GM19035 (cell line): Measurements from ENCODE around the gene C4BPB.

Source experiments
- ATAC-seq: cut with Tn5 transposase; IDR thresholded peaks from one replicate; pipeline ENCODE4 v1.9.1; 2021; ENCODE audit not compliant: unreplicated experiment

C4BPB gene

GRCh38 chr1:207081088-207081487, 7.6 kb upstream of the C4BPB start:
- ATAC-seq = no peak

- ATAC-seq = no peak
Observed at GRCh38 chr1:207081806-207082205, 6.9 kb upstream of the C4BPB start.

- ATAC-seq = no peak
Observed at GRCh38 chr1:207084232-207084631, 4.4 kb upstream of the C4BPB start.

GRCh38 chr1:207084701-207085180, 3.9 kb upstream of the C4BPB start:
- peak; percentile 72 for ATAC-seq

- ATAC-seq = no peak
Observed at GRCh38 chr1:207085887-207086286, 2.8 kb upstream of the C4BPB start.

GRCh38 chr1:207088161-207088560, 499 bp upstream of the C4BPB start:
- no peak for ATAC-seq

- ATAC-seq = no peak
Observed at GRCh38 chr1:207089627-207090355, 1.1 kb downstream of the C4BPB start.

GRCh38 chr1:207091200-207091908, 2.7 kb downstream of the C4BPB start:
- ATAC-seq = no peak

GRCh38 chr1:207093944-207094343, 5.3 kb downstream of the C4BPB start:
- ATAC-seq = no peak

- peak; percentile 64 for ATAC-seq
Observed at GRCh38 chr1:207097871-207098324, 9.2 kb downstream of the C4BPB start.

GRCh38 chr1:207101720-207102119, 13.1 kb downstream of the C4BPB start:
- ATAC-seq = no peak

- no peak for ATAC-seq
Observed at GRCh38 chr1:207102146-207102545, 13.5 kb downstream of the C4BPB start.

- no peak for ATAC-seq
Observed at GRCh38 chr1:207102659-207103058, 14.0 kb downstream of the C4BPB start.

GRCh38 chr1:207103892-207104373, 15.3 kb downstream of the C4BPB start, which contains the start of gene C4BPA:
Gene C4BPA, plus strand, starts transcription at chr1:207104233. Its CDS starts 8,793 bp downstream, at chr1:207113026.
- no peak for ATAC-seq

- ATAC-seq = no peak
Observed at GRCh38 chr1:207109004-207109403, 20.3 kb downstream of the C4BPB start.

GRCh38 chr1:207112616-207113296, 24.1 kb downstream of the C4BPB start:
- ATAC-seq = no peak

GRCh38 chr1:207115269-207115668, 26.6 kb downstream of the C4BPB start:
- no peak for ATAC-seq

- ATAC-seq = no peak
Observed at GRCh38 chr1:207124389-207124788, 35.7 kb downstream of the C4BPB start.

- ATAC-seq = no peak
Observed at GRCh38 chr1:207128336-207128921, 39.8 kb downstream of the C4BPB start.

- ATAC-seq = no peak
Observed at GRCh38 chr1:207129053-207129452, 40.4 kb downstream of the C4BPB start.
